Measurements from ENCODE around the gene SAMD4A. TPM values are rescaled to one million over a fixed set of nuclear protein-coding genes. Genes with fewer than 3 reads are reported as not detected.

SAMD4A gene
- total RNA-seq, 1 experiment from 2014 or later, result 9.6 TPM

DNA sequence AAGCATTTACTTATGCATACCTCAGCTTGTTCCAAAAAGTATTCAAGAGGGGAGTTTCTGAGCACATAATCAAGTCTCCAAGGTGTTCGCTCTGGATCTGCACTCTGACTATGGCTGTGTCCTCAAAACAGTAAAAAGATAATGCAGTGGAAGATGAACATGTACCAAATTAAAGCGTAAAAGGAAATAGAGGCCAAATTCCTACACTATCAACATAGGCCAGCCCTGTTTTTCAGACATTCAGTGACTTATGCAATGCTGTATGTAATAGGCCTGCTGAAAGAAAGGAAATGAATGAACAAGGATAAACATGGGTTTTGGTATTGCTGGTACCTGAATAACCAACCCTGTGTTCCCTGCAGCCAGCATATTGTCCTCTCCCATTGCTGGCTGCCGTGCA is 115.7 kb downstream of the SAMD4A start:
- no peak overlapping the region for H3K4me2 ChIP-seq (ENCODE audit: insufficient read depth, insufficient read length, low read length)
- H2AK5ac ChIP-seq (ENCODE audit: insufficient read length, low read length), result no peak overlapping the region
- H3K27me3 ChIP-seq (ENCODE audit: insufficient read depth, low read length), result no peaks in the 10 kb centered on the region
- no CpG with 5 or more reads among the region's 3 CpGs for WGBS (ENCODE audit: extremely low coverage, insufficient read length, low lambda C conversion rate)
- H2AFZ ChIP-seq (ENCODE audit: low read length), result no peak overlapping the region
- H3K4me1 Mint-ChIP-seq, result peaks cover 44 to 48% of the 10 kb centered on the region in 2 experiments
- no peak overlapping the region for H2BK120ac ChIP-seq (ENCODE audit: low read depth, low read length, poor library complexity, severe bottlenecking)
- no peak overlapping the region for H3K27ac ChIP-seq (ENCODE audit: insufficient read length, low read depth, low read length)
- H3K4me3 Mint-ChIP-seq, result no peak overlapping the region
- no peaks in the 10 kb centered on the region for H3K9me3 ChIP-seq (ENCODE audit: control insufficient read depth, low read depth, low read length)
- H2BK20ac ChIP-seq (ENCODE audit: low read depth, low read length, poor library complexity, severe bottlenecking), result no peak overlapping the region
- H3K4me1 ChIP-seq (ENCODE audit: insufficient read depth, low read length), result peaks cover 13% of the 10 kb centered on the region; the same call in 1 of the 2 replicates
- DNase-seq, result no peak
- no peak overlapping the region for H3K4ac ChIP-seq (ENCODE audit: low read depth, low read length)
- no peak overlapping the region for H3K14ac ChIP-seq (ENCODE audit: insufficient read depth, low read length)
- H4K5ac ChIP-seq (ENCODE audit: insufficient read length, low read depth, low read length), result no peak overlapping the region
- no peak overlapping the region for H3K23ac ChIP-seq (ENCODE audit: insufficient read length, low read depth, low read length)
- H3K27me3 Mint-ChIP-seq (ENCODE audit: low read depth), result no peaks in the 10 kb centered on the region
- H4K91ac ChIP-seq (ENCODE audit: insufficient read length, low read depth, low read length), result no peak overlapping the region
- no peaks in the 10 kb centered on the region; a peak in 1 of 5 replicates for H3K9me3 Mint-ChIP-seq
- no peaks in the 10 kb centered on the region for H4K20me1 ChIP-seq (ENCODE audit: control insufficient read depth, insufficient read depth, insufficient read length)
- no peak overlapping the region for H3K9ac ChIP-seq (ENCODE audit: extremely low read depth, insufficient read length, low read length)
- no peak overlapping the region for H2BK5ac ChIP-seq (ENCODE audit: insufficient read length, low read length)
- no peak overlapping the region for H2BK12ac ChIP-seq (ENCODE audit: insufficient read length, low read depth, low read length)
- H2BK15ac ChIP-seq (ENCODE audit: low read depth, low read length), result no peak overlapping the region
- no peak overlapping the region for H3K56ac ChIP-seq (ENCODE audit: insufficient read length, low read depth, low read length)
- H3K18ac ChIP-seq (ENCODE audit: insufficient read length, low read depth, low read length), result no peak overlapping the region
- TF ChIP-seq, protein P1, sequence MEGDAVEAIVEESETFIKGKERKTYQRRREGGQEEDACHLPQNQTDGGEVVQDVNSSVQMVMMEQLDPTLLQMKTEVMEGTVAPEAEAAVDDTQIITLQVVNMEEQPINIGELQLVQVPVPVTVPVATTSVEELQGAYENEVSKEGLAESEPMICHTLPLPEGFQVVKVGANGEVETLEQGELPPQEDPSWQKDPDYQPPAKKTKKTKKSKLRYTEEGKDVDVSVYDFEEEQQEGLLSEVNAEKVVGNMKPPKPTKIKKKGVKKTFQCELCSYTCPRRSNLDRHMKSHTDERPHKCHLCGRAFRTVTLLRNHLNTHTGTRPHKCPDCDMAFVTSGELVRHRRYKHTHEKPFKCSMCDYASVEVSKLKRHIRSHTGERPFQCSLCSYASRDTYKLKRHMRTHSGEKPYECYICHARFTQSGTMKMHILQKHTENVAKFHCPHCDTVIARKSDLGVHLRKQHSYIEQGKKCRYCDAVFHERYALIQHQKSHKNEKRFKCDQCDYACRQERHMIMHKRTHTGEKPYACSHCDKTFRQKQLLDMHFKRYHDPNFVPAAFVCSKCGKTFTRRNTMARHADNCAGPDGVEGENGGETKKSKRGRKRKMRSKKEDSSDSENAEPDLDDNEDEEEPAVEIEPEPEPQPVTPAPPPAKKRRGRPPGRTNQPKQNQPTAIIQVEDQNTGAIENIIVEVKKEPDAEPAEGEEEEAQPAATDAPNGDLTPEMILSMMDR (conservative IDR thresholded peaks at IDR 0.05), result no peak
- no peak overlapping the region for H4K8ac ChIP-seq (replicated peaks; ENCODE audit: insufficient read length, low read depth, low read length)
- no peak overlapping the region for H3T11ph ChIP-seq (ENCODE audit: low read length)
- peaks cover 5% of the 10 kb centered on the region; the same call in 1 of the 2 replicates for H3K79me2 ChIP-seq (ENCODE audit: insufficient read depth, low read length)
- H3K36me3 Mint-ChIP-seq (ENCODE audit: insufficient read depth in 1 of 3, low read depth in 3 of 3), result peaks cover 0 to 4% (median 0%) of the 10 kb centered on the region in 3 experiments; a peak in 1 of 7 replicates
- H3K23me2 ChIP-seq (ENCODE audit: insufficient read length, low read depth, low read length, poor library complexity, severe bottlenecking), result no peaks in the 10 kb centered on the region
- no peak overlapping the region for H3K27ac Mint-ChIP-seq
- H3K79me1 ChIP-seq (ENCODE audit: insufficient read depth, low read depth, low read length, poor library complexity, severe bottlenecking), result no peaks in the 10 kb centered on the region
